GM23338 (cell line): ENCODE measurements around the gene CCDC40. TPM values are rescaled to one million over a fixed set of nuclear protein-coding genes. Genes with fewer than 3 reads are reported as not detected.

ENCODE experiments used
- ATAC-seq: fragments of 200-7000 bp; cut with Tn5 transposase; 3 replicates; pipeline ENCODE4 v1.9.1; 2020
- DNase-seq: peaks from one replicate; pipeline ENCODE4 v3.0.0-alpha.2; 2015; ENCODE audit warnings: low spot score
- H2AFZ ChIP-seq: fragments of 200-600 bp; sonication (generic); 2 replicates; pipeline ENCODE4 v1.8.0; 2016; ENCODE audit warnings: antibody characterized with exemption, mild to moderate bottlenecking, moderate library complexity
- H3F3A ChIP-seq: fragments of 200-600 bp; sonication (generic); replicated peaks from 2 replicates; pipeline ENCODE4 v1.8.0; 2017; ENCODE audit warnings: antibody characterized with exemption, mixed run types, low read depth
- H3K27ac ChIP-seq: fragments of 200-600 bp; sonication (generic); 2 replicates; pipeline ENCODE4 v1.6.1; 2016; ENCODE audit warnings: low read depth
- H3K27me3 ChIP-seq: fragments of 200-600 bp; sonication (generic); 2 replicates; pipeline ENCODE4 v1.8.0; 2016; ENCODE audit warnings: mild to moderate bottlenecking, mixed run types, moderate library complexity; ENCODE audit not compliant: insufficient read depth
- H3K36me3 ChIP-seq: fragments of 200-600 bp; sonication (generic); 2 replicates; pipeline ENCODE4 v1.8.0; 2016; ENCODE audit warnings: mild to moderate bottlenecking; ENCODE audit not compliant: insufficient read depth
- H3K4me1 ChIP-seq: fragments of 200-600 bp; sonication (generic); 2 replicates; pipeline ENCODE4 v1.8.0; 2016; ENCODE audit warnings: mild to moderate bottlenecking, moderate library complexity; ENCODE audit not compliant: insufficient read depth
- H3K4me2 ChIP-seq: fragments of 200-600 bp; sonication (generic); 2 replicates; pipeline ENCODE4 v1.7.1; 2017; ENCODE audit warnings: mixed run types
- H3K4me3 ChIP-seq: fragments of 200-600 bp; sonication (generic); 2 replicates; pipeline ENCODE4 v1.6.1; 2016; ENCODE audit warnings: mixed run types
- H3K79me2 ChIP-seq: fragments of 200-600 bp; sonication (generic); replicated peaks from 2 replicates; pipeline ENCODE4 v1.8.0; 2017; ENCODE audit warnings: mild to moderate bottlenecking; ENCODE audit not compliant: insufficient read depth
- H3K9me2 ChIP-seq: fragments of 200-600 bp; sonication (generic); 2 replicates; pipeline ENCODE4 v1.8.0; 2017; ENCODE audit not compliant: insufficient read depth
- H4K20me1 ChIP-seq: fragments of 200-600 bp; sonication (generic); replicated peaks from 2 replicates; pipeline ENCODE4 v1.8.0; 2017; ENCODE audit warnings: mild to moderate bottlenecking; ENCODE audit not compliant: insufficient read depth
- H3K27ac Mint-ChIP-seq: 2 replicates; pipeline ENCODE4 v1.8.0; 2020; ENCODE audit warnings: inconsistent platforms, mild to moderate bottlenecking, moderate library complexity, mixed read lengths
- H3K27me3 Mint-ChIP-seq: 3 replicates; pipeline ENCODE4 v1.8.0; 2022; ENCODE audit warnings: low read depth, mild to moderate bottlenecking, moderate library complexity, mixed read lengths, inconsistent platforms; ENCODE audit not compliant: insufficient read depth, poor library complexity
- H3K36me3 Mint-ChIP-seq: 3 replicates; pipeline ENCODE4 v1.8.0; 2021; ENCODE audit warnings: low read depth, mild to moderate bottlenecking, inconsistent platforms, moderate library complexity, mixed read lengths
- H3K4me1 Mint-ChIP-seq: 3 replicates; pipeline ENCODE4 v1.8.0; 2020; ENCODE audit warnings: mild to moderate bottlenecking, inconsistent platforms, mixed read lengths
- H3K4me3 Mint-ChIP-seq: 3 replicates; pipeline ENCODE4 v1.8.0; 2021; ENCODE audit warnings: moderate library complexity, mild to moderate bottlenecking, inconsistent platforms, mixed read lengths
- H3K9me3 Mint-ChIP-seq: 3 replicates; pipeline ENCODE4 v1.8.0; 2020; ENCODE audit warnings: moderate library complexity, mild to moderate bottlenecking, inconsistent platforms, mixed read lengths
- CREB1 ChIP-seq: fragments of 250-450 bp; sonication (Bioruptor Pico); IDR thresholded peaks from 2 replicates; pipeline ENCODE4 v1.5.0; 2020; ENCODE audit warnings: low read depth, mild to moderate bottlenecking, moderate library complexity
- ETS1 ChIP-seq: IDR thresholded peaks from 2 replicates; pipeline ENCODE4 v1.6.1; 2016; ENCODE audit warnings: antibody characterized with exemption
- EZH2 ChIP-seq: fragments of 200-600 bp; sonication (generic); IDR thresholded peaks from one replicate; pipeline ENCODE4 v1.8.0; 2017; ENCODE audit warnings: antibody characterized with exemption, mild to moderate bottlenecking, low read depth; ENCODE audit not compliant: unreplicated experiment
- EZH2phosphoT487 ChIP-seq: fragments of 200-600 bp; sonication (generic); IDR thresholded peaks from one replicate; pipeline ENCODE4 v1.8.1; 2018; ENCODE audit warnings: antibody characterized with exemption; ENCODE audit not compliant: unreplicated experiment
- JUNB ChIP-seq: IDR thresholded peaks from one replicate; pipeline ENCODE4 v1.6.1; 2016; ENCODE audit warnings: antibody characterized with exemption; ENCODE audit not compliant: unreplicated experiment
- NANOG ChIP-seq: IDR thresholded peaks from 2 replicates; pipeline ENCODE4 v1.6.1; 2016; ENCODE audit warnings: antibody characterized with exemption, borderline replicate concordance
- POLR2AphosphoS5 ChIP-seq: IDR thresholded peaks from 2 replicates; pipeline ENCODE4 v1.6.1; 2016; ENCODE audit warnings: antibody characterized with exemption, low read depth
- STAT1 ChIP-seq: IDR thresholded peaks from one replicate; pipeline ENCODE4 v1.6.1; 2016; ENCODE audit warnings: antibody characterized with exemption; ENCODE audit not compliant: unreplicated experiment
- ZNF331 ChIP-seq: fragments of 250-450 bp; sonication (Bioruptor Pico); IDR thresholded peaks from 2 replicates; pipeline ENCODE4 v1.5.0; 2020; ENCODE audit warnings: low read depth, mild to moderate bottlenecking, moderate library complexity
- polyA plus RNA-seq: library from polyadenylated mRNA; unstranded; fragments of >200 nt; fragmentation: Nextera tagmentation; extraction: Ambion mirVana; gene quantifications from 2 replicates; pipeline ENCODE4 v1.2.1, GENCODE V29; 2016
- total RNA-seq: library from RNA; depleted of rRNA; stranded (reverse); fragments of >200 nt; shearing (Covaris generic); gene quantifications from 2 replicates; pipeline ENCODE4 v1.2.3, GENCODE V29; 2014
- TF ChIP-seq, protein P1 (sequence below): IDR thresholded peaks from one replicate; pipeline ENCODE4 v1.6.1; 2018; ENCODE audit warnings: antibody characterized with exemption; ENCODE audit not compliant: unreplicated experiment
- TF ChIP-seq, protein P2 (sequence below), 2 experiments: fragments of 200-600 bp in 1 of 2; sonication (generic) in 1 of 2; conservative IDR thresholded peaks; 2 replicates each; pipeline versions ENCODE4 v1.5.1 to v1.6.1; 2016 to 2017; ENCODE audit warnings: antibody characterized with exemption in 2 of 2, low read depth in 2 of 2, mild to moderate bottlenecking in 2 of 2, moderate library complexity in 1 of 2

The CCDC40 gene
- total and polyA plus RNA-seq, 2 experiments from 2014 or later, result 7.6 to 8.1 TPM

- TF ChIP-seq, protein P1, sequence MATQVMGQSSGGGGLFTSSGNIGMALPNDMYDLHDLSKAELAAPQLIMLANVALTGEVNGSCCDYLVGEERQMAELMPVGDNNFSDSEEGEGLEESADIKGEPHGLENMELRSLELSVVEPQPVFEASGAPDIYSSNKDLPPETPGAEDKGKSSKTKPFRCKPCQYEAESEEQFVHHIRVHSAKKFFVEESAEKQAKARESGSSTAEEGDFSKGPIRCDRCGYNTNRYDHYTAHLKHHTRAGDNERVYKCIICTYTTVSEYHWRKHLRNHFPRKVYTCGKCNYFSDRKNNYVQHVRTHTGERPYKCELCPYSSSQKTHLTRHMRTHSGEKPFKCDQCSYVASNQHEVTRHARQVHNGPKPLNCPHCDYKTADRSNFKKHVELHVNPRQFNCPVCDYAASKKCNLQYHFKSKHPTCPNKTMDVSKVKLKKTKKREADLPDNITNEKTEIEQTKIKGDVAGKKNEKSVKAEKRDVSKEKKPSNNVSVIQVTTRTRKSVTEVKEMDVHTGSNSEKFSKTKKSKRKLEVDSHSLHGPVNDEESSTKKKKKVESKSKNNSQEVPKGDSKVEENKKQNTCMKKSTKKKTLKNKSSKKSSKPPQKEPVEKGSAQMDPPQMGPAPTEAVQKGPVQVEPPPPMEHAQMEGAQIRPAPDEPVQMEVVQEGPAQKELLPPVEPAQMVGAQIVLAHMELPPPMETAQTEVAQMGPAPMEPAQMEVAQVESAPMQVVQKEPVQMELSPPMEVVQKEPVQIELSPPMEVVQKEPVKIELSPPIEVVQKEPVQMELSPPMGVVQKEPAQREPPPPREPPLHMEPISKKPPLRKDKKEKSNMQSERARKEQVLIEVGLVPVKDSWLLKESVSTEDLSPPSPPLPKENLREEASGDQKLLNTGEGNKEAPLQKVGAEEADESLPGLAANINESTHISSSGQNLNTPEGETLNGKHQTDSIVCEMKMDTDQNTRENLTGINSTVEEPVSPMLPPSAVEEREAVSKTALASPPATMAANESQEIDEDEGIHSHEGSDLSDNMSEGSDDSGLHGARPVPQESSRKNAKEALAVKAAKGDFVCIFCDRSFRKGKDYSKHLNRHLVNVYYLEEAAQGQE, result no peak
- no peak for TF ChIP-seq EZH2
- TF ChIP-seq, protein P2, sequence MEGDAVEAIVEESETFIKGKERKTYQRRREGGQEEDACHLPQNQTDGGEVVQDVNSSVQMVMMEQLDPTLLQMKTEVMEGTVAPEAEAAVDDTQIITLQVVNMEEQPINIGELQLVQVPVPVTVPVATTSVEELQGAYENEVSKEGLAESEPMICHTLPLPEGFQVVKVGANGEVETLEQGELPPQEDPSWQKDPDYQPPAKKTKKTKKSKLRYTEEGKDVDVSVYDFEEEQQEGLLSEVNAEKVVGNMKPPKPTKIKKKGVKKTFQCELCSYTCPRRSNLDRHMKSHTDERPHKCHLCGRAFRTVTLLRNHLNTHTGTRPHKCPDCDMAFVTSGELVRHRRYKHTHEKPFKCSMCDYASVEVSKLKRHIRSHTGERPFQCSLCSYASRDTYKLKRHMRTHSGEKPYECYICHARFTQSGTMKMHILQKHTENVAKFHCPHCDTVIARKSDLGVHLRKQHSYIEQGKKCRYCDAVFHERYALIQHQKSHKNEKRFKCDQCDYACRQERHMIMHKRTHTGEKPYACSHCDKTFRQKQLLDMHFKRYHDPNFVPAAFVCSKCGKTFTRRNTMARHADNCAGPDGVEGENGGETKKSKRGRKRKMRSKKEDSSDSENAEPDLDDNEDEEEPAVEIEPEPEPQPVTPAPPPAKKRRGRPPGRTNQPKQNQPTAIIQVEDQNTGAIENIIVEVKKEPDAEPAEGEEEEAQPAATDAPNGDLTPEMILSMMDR (conservative IDR thresholded peaks at IDR 0.05; ENCODE audit: low read depth in 2 of 2), result no peak
Observed at GRCh38 chr17:79997011-79997660, 39.3 kb upstream of the CCDC40 start (continued).

DNA sequence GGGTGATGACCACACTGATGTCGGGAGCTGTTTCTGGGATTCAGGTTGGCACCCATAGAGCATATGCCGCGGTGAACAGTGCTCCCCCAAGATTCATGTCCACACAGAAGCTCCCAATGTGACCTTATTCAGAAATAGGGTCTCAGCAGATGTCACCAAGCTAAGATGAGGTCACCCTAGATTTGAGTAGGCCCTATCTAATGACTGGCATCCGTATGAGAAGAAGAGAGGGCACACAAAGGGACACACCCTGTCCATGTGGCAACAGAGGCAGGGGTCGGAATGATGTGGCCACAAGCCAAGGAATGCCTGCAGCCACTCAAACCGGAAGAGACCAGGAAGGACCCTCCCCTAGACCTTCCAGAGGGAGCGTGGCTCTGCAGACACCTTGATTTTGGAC is 36.3 kb upstream of the CCDC40 start:
- Mint-ChIP-seq H3K4me3 (no peak overlapping the region), H3K36me3 (peaks cover 32% of the 10 kb centered on the region), H3K9me3 (no peaks in the 10 kb centered on the region), H3K4me1 (peaks cover 10% of the 10 kb centered on the region; the same call in 1 of the 3 replicates), H3K27ac (no peak overlapping the region), H3K27me3 (peaks cover 8% of the 10 kb centered on the region)
- Histone ChIP-seq H3K79me2 (peaks cover 27% of the 10 kb centered on the region), H3K9me2 (no peaks in the 10 kb centered on the region), H3K27ac (no peak overlapping the region), H3K4me2 (no peak overlapping the region), H2AFZ (no peak overlapping the region), H3K4me1 (peaks cover 5% of the 10 kb centered on the region; the same call in 1 of the 2 replicates), H3K4me3 (no peak overlapping the region), H4K20me1 (peaks cover 6% of the 10 kb centered on the region), H3K27me3 (no peaks in the 10 kb centered on the region), H3K36me3 (peaks cover 4% of the 10 kb centered on the region; the same call in 1 of the 2 replicates), H3F3A (no peaks in the 10 kb centered on the region)
- no peak for ATAC-seq
- DNase-seq, result no peak
- TF ChIP-seq EZH2phosphoT487 (no peak), NANOG (no peak), EZH2 (no peak), ZNF331 (CRISPR knock-in tag) (no peak), ETS1 (no peak), CREB1 (CRISPR knock-in tag) (no peak), POLR2AphosphoS5 (no peak), JUNB (no peak), STAT1 (no peak)
- TF ChIP-seq, protein P2 (conservative IDR thresholded peaks at IDR 0.05; ENCODE audit: low read depth in 2 of 2), result no peak
